Omental fat pad (tissue), 4 donors: ENCODE results near the gene GTPBP2. TPM values are rescaled to one million over a fixed set of nuclear protein-coding genes. Genes with fewer than 3 reads are reported as not detected.
"Not testable (repeated sequence)": the region's sequence is repeated elsewhere in the genome, so short reads cannot be mapped to it uniquely, and the experiment has no call there.

Source experiments
- ATAC-seq: fragments of 150-250 bp; one replicate; pipeline ENCODE4 v1.9.1; 2016; ENCODE audit warnings: mild to moderate bottlenecking, moderate library complexity; ENCODE audit not compliant: low FRiP score
- DNase-seq: peaks from one replicate; pipeline ENCODE4 v3.0.0-alpha.2; 2019; ENCODE audit warnings: low spot score
- CTCF ChIP-seq, 3 donors: fragments of 450-650 bp; IDR thresholded peaks; one replicate each; pipeline ENCODE4 v1.5.1; 2016 to 2017; ENCODE audit warnings: antibody characterized with exemption in 3 of 3, mild to moderate bottlenecking in 3 of 3, moderate library complexity in 2 of 3
- total RNA-seq, 4 donors: library from RNA; depleted of rRNA; stranded (reverse); fragments of >200 nt; gene quantifications; one replicate each; pipeline ENCODE4 v1.1.0, GENCODE V29; 2016

Gene GTPBP2
- total RNA-seq, 4 donors from 2014 or later, result 37.5 to 65.7 (median 44.0) TPM

- TF ChIP-seq CTCF (IDR thresholded peaks at IDR 0.05), result no peak
- no peak for DNase-seq
- ATAC-seq, result no peak
Observed at GRCh38 chr6:43657221-43657802, 28.2 kb upstream of the GTPBP2 start.

DNA sequence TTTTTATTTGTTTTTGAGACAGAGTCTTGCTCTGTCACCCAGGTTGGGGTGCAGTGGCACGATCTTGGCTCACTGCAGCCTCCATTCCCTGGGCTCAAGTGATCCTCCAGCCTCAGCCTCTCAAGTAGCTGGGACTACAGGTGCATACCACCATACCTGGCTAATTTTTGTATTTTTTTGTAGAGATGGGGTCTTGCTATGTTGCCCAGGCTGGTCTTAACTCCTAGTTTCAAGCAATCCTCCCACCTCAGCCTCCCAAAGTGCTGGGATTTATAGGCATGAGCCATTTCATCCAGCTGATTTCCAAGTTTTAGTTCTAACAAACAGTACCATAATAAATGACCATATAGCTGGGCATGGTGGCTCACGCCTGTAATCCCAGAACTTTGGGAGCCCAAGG is 23.8 kb upstream of the GTPBP2 start:
- DNase-seq, ATAC-seq: not testable (repeated sequence)

DNA sequence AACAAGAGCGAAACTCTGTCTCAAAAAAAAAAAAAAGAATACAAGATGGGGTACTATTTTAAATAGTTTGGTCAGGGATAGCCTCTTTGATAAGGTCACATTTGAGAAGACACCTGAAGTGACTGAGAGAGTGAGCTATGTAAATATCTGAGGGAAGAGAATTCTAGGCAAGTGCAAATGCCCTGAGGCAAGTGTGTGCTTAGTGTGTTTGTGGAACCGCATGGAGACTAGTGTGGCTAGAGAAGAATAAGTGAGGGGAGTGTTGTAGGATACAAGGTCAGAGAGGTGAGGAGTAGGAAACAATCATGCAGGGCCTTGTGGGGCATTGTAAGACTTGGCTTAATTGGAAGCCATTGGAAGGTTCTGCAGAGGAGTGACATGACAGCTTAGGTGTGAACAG is 19.2 kb upstream of the GTPBP2 start:
- no peak for TF ChIP-seq CTCF (IDR thresholded peaks at IDR 0.05)
- ATAC-seq (no peak), DNase-seq (no peak)

DNA sequence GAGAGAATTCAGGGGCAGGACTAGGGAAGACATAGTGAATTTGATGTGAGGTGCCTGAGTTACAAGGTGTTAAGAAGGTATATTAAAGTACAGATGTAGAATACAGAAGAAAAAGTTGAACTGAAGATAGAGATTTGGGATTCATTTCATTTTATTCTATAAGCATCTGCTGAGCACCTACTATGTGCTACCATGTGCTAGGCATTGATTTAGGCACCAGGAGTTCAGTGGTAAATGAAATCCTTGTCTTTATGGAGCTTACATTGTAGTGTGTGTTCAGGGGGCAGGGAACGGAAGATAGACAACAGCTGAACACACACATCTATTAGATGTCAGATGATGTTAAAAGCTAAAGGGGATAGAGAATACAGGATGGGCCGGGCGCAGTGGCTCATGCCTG is 18.5 kb upstream of the GTPBP2 start:
- no peak for ATAC-seq
- no peak for DNase-seq
- TF ChIP-seq CTCF (IDR thresholded peaks at IDR 0.05), result no peak

DNA sequence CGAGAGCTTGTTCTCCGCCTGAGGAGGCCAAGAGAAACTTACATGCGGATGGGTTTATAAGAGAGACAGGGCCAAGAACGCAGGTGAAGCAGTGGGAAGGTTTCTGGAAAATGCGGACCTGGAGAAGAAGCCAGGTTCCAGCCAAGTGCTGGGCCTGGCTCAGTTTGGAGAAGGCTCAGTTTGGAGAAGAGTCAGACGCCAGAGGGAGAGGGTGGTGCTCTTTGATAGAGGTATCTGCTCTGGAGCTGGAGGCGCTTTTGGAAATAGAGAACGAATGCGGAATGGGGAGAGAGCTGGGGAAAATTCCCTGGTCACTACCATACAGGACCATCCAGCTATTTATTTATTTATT is 16.5 kb upstream of the GTPBP2 start:
- ATAC-seq (no peak), DNase-seq (no peak)
- TF ChIP-seq CTCF (IDR thresholded peaks at IDR 0.05), result no peak

DNA sequence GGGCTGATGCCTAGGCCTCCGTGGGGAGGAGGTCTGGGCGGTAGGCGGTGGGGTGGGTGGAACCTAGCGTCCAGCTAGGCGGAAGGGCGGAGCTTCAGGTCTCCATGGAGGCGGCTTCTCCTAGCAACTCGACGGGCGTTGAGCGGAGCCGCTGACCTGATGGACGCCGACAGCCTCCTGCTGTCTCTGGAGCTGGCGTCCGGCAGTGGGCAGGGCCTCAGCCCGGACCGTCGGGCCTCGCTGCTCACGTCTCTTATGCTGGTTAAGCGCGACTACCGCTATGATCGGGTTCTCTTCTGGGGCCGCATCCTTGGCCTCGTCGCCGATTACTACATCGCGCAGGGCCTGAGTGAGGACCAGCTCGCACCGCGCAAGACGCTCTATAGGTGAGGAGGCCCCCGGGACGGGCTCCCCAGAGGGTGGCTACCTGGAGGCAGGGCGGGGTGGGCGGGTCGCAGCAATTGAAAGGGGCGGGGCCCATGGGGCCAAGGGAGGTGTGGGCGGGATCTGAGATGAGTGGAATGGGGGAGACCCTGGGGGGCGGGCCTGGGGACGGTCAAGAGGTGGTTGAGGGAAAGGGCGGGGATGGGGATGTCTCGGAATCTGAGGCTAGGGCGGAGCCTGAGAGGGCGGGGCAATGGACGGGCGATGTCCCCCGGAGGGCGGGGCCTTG is 16.0 kb upstream of the GTPBP2 start, which contains the start of gene RSPH9:
TSS of gene RSPH9 (plus strand) at position 97 of the 673 bp plus-strand sequence. CDS start at position 160, 63 bp downstream.
- no peak for TF ChIP-seq CTCF (IDR thresholded peaks at IDR 0.05)
- ATAC-seq (peak; percentile 91), DNase-seq (peak; percentile 61)

DNA sequence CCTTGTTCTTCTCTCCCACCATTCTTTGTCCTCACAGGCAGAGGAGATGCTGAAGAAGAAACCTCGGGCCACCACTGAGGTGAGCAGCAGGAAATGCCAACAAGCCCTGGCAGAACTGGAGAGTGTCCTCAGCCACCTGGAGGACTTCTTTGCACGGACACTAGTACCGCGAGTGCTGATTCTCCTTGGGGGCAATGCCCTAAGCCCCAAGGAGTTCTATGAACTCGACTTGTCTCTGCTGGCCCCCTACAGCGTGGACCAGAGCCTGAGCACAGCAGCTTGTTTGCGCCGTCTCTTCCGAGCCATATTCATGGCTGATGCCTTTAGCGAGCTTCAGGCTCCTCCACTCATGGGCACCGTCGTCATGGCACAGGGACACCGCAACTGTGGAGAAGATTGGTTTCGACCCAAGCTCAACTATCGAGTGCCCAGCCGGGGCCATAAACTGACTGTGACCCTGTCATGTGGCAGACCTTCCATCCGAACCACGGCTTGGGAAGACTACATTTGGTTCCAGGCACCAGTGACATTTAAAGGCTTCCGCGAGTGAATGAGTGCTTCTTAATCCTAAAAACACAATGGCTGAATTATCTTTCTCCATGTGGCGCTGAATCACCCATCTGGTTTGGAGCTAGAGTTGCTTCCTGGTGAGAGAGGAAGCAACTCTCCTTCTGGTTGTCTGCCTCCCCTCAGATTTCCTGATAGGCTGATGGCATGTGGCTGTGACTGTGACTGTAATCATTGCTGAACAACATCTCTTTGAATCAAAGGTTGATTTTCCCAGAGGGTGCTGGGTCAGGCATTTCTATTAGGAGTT is 11.1 kb upstream of the GTPBP2 start:
- TF ChIP-seq CTCF (IDR thresholded peaks at IDR 0.05), result no peak
- ATAC-seq (no peak), DNase-seq (no peak)
